ENCODE data around the gene STX11. TPM values are rescaled to one million over a fixed set of nuclear protein-coding genes. Genes with fewer than 3 reads are reported as not detected.

Gene STX11
- total RNA-seq, 4 donors from 2014 or later = 1.8 to 3.0 (median 2.3) TPM; not detected in 1

- no peaks in the 10 kb centered on the region for H3K9me3 ChIP-seq
- no peaks in the 10 kb centered on the region for H3K4me1 ChIP-seq
- H3K27ac ChIP-seq = no peak overlapping the region
- no peak overlapping the region for H3K4me3 ChIP-seq
- no peaks in the 10 kb centered on the region for H3K36me3 ChIP-seq
- no peaks in the 10 kb centered on the region for H3K27me3 ChIP-seq
- in situ Hi-C loops (cut with MboI; ENCODE audit: low pct_ligation_motif_present in 1 of 4, low pct_unique_long_range_greater_than_20kb in 1 of 4, low sequenced_read_pairs in 3 of 4) (no loop called here), intact Hi-C loops (cut with DNase I; ENCODE audit: low total_unique reads) (no loop called here)
- no peak for DNase-seq
- TF ChIP-seq POLR2AphosphoS5 (IDR thresholded peaks at IDR 0.05) (no peak), EP300 (IDR thresholded peaks at IDR 0.05; ENCODE audit: low read depth) (no peak), CTCF (IDR thresholded peaks at IDR 0.05) (no peak)
- 67 to 70% methylated on average over 2 of the region's 2 CpGs for WGBS, 2 donors (ENCODE audit: low coverage in 1 of 2)
Observed at GRCh38 chr6:144134737-144135136, 15.6 kb upstream of the STX11 start.

GRCh38 chr6:144138542-144138941 lies 11.8 kb upstream of the STX11 start:
- no peaks in the 10 kb centered on the region for H3K4me1 ChIP-seq
- no peak overlapping the region for H3K27ac ChIP-seq
- H3K9me3 ChIP-seq = no peaks in the 10 kb centered on the region
- no peak for DNase-seq
- H3K4me3 ChIP-seq = no peak overlapping the region
- intact Hi-C loops (cut with DNase I; ENCODE audit: low total_unique reads) (no loop called here), in situ Hi-C loops (cut with MboI; ENCODE audit: low pct_ligation_motif_present in 1 of 4, low pct_unique_long_range_greater_than_20kb in 1 of 4, low sequenced_read_pairs in 3 of 4) (no loop called here)
- H3K36me3 ChIP-seq = no peaks in the 10 kb centered on the region
- WGBS, 2 donors (ENCODE audit: low coverage in 1 of 2) = 85 to 91% methylated on average over 4 of the region's 4 CpGs
- TF ChIP-seq POLR2A (IDR thresholded peaks at IDR 0.05) (no peak), CTCF (IDR thresholded peaks at IDR 0.05) (no peak), POLR2AphosphoS5 (IDR thresholded peaks at IDR 0.05) (no peak), EP300 (IDR thresholded peaks at IDR 0.05; ENCODE audit: low read depth) (no peak)
- H3K27me3 ChIP-seq = no peaks in the 10 kb centered on the region

GRCh38 chr6:144139817-144140216 lies 10.5 kb upstream of the STX11 start:
- H3K36me3 ChIP-seq = no peaks in the 10 kb centered on the region
- no peaks in the 10 kb centered on the region for H3K4me1 ChIP-seq
- intact Hi-C loops (cut with DNase I; ENCODE audit: low total_unique reads) (no loop called here), in situ Hi-C loops (cut with MboI; ENCODE audit: low pct_ligation_motif_present in 1 of 4, low pct_unique_long_range_greater_than_20kb in 1 of 4, low sequenced_read_pairs in 3 of 4) (no loop called here)
- no peaks in the 10 kb centered on the region for H3K27me3 ChIP-seq
- H3K9me3 ChIP-seq = no peaks in the 10 kb centered on the region
- WGBS, 2 donors (ENCODE audit: low coverage in 1 of 2) = 80 to 95% methylated on average over 1 to 3 of the region's 3 CpGs
- no peak overlapping the region for H3K4me3 ChIP-seq
- no peak for TF ChIP-seq POLR2AphosphoS5 (IDR thresholded peaks at IDR 0.05)
- no peak for TF ChIP-seq CTCF (IDR thresholded peaks at IDR 0.05)
- TF ChIP-seq POLR2A (IDR thresholded peaks at IDR 0.05) = no peak
- TF ChIP-seq EP300 (IDR thresholded peaks at IDR 0.05; ENCODE audit: low read depth) = no peak
- DNase-seq = no peak
- no peak overlapping the region for H3K27ac ChIP-seq

- 74 to 85% methylated on average over 2 of the region's 2 CpGs for WGBS, 2 donors (ENCODE audit: low coverage in 1 of 2)
- intact Hi-C loops (cut with DNase I; ENCODE audit: low total_unique reads) = no loop called here
Observed at GRCh38 chr6:144140867-144141266, 9.4 kb upstream of the STX11 start.

More at GRCh38 chr6:144140867-144141266, 9.4 kb upstream of the STX11 start:
- H3K4me3 ChIP-seq = no peak overlapping the region
- no peaks in the 10 kb centered on the region for H3K9me3 ChIP-seq
- in situ Hi-C loops (cut with MboI; ENCODE audit: low pct_ligation_motif_present in 1 of 4, low pct_unique_long_range_greater_than_20kb in 1 of 4, low sequenced_read_pairs in 3 of 4) = no loop called here
- no peaks in the 10 kb centered on the region for H3K27me3 ChIP-seq
- H3K36me3 ChIP-seq = no peaks in the 10 kb centered on the region
- no peak for TF ChIP-seq EP300 (IDR thresholded peaks at IDR 0.05; ENCODE audit: low read depth)
- no peak for TF ChIP-seq POLR2A (IDR thresholded peaks at IDR 0.05)
- no peak for TF ChIP-seq POLR2AphosphoS5 (IDR thresholded peaks at IDR 0.05)
- no peak for TF ChIP-seq CTCF (IDR thresholded peaks at IDR 0.05)
- DNase-seq = no peak
- no peak overlapping the region for H3K27ac ChIP-seq
- H3K4me1 ChIP-seq = no peaks in the 10 kb centered on the region
